HAP-1 (cell line): ENCODE data around the gene PTPN1.

ENCODE experiments used
- DNase-seq, 2 experiments: peaks; one replicate each; pipeline ENCODE4 v3.0.0-alpha.2; 2016 to 2020; ENCODE audit warnings: low spot score in 2 of 2
- H3K27me3 ChIP-seq: fragments of 250-450 bp; sonication (Bioruptor Pico); 2 replicates; pipeline ENCODE4 v1.5.1; 2020; ENCODE audit warnings: low read depth, mild to moderate bottlenecking, moderate library complexity
- H3K36me3 ChIP-seq: fragments of 250-450 bp; sonication (Bioruptor Pico); replicated peaks from 2 replicates; pipeline ENCODE4 v1.5.1; 2020; ENCODE audit warnings: mild to moderate bottlenecking
- H3K4me1 ChIP-seq: fragments of 250-450 bp; sonication (Bioruptor Pico); 2 replicates; pipeline ENCODE4 v1.5.1; 2020; ENCODE audit warnings: mild to moderate bottlenecking
- H3K4me3 ChIP-seq: fragments of 250-450 bp; sonication (Bioruptor Pico); 2 replicates; pipeline ENCODE4 v1.5.1; 2020; ENCODE audit warnings: mild to moderate bottlenecking, moderate library complexity
- H3K9me3 ChIP-seq: fragments of 250-450 bp; sonication (Bioruptor Pico); 2 replicates; pipeline ENCODE4 v1.5.1; 2020; ENCODE audit warnings: mild to moderate bottlenecking, moderate library complexity
- in situ Hi-C: fragments of 300-500 bp; cut with MboI; formaldehyde crosslinking; loops from 3 replicates; pipeline ENCODE4 v1.14.3; 2020; ENCODE audit warnings: low sequenced_read_pairs, inconsistent platforms, mixed read lengths

PTPN1 gene

DNA sequence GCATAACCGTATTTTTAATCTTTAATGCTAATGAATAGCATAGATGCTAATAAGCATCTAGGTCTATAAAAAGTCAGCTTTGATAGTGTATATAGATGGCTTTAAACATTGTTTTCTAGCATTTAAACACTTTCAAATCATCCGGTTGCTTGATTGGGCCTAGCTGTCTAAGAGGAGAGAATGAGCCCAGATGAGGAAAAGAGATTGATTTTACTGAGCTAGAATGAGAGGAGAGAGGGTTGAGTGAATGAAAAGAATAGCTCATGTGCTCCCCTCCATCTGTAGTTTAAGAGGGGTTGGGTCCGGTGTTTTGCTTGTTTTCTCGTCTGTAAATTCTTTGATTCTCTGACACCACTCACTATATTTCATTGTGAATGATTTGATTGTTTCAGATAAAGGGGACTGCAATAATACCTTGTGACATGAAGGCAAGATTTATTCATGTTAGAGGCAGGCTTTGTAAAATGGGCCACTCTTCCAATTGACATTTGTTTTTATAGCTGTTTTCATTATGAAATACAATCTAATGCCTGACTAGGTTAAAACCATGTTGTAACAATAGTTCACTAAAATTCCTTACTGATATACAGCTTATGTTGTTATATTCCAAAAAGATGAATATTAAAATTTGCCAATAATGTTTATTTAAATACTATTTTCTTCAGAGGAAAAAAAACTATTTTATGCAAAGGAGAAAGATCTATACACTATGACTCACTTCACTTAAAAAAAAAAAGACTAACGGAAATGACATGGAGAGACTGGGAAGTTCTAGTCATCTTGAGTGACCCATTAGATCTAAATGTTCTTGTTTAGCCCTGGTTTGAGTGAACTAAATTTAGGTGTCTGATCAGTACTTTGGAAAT, 3.2 kb downstream of the PTPN1 start:
- H3K27me3 ChIP-seq = no peaks in the 10 kb centered on the region
- no peaks in the 10 kb centered on the region for H3K36me3 ChIP-seq
- no peak overlapping the region for H3K4me3 ChIP-seq
- peak; percentile 46 to 82 for DNase-seq
- peaks cover 68% of the 10 kb centered on the region for H3K4me1 ChIP-seq
- in situ Hi-C loops = no loop called here
- H3K9me3 ChIP-seq = no peaks in the 10 kb centered on the region

DNA sequence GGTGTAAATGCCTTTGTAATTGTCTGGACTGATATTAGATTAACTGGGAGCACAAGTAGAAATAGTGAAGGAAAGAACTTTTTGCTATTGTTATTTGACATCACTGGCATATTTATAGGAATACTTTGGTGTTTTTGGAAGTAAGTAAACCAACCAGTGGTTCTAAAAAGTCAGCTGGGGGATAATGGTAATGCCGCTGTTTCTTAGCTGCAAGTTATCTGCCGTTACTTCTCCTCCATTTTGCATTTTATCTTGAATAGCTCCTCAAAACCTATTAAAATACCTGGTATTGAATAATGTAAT, 3.8 kb downstream of the PTPN1 start:
- H3K27me3 ChIP-seq = no peaks in the 10 kb centered on the region
- no peaks in the 10 kb centered on the region for H3K9me3 ChIP-seq
- in situ Hi-C loops = no loop called here
- peaks cover 62% of the 10 kb centered on the region for H3K4me1 ChIP-seq
- no peaks in the 10 kb centered on the region for H3K36me3 ChIP-seq
- no peak for DNase-seq
- no peak overlapping the region for H3K4me3 ChIP-seq

DNA sequence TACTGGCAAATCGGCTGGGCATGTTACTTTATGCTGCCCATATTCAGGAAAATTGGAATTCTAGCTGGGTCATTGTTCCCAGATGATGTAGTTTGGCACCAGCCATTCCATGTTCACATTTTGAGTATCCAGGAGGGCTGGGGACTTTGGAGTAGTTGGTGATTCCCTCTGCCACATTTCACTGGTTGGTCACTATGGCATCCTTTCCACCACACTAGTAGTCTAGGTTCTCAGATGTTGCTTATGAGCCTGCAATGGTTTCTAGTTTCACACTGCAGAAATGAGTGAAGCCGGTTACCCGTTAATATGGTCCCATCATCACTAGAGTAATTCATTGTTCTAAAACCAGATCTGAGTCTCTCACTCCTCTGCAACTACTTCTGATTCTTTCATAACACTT, 4.6 kb downstream of the PTPN1 start:
- Histone ChIP-seq H3K4me1 (peaks cover 55% of the 10 kb centered on the region), H3K27me3 (no peaks in the 10 kb centered on the region), H3K36me3 (no peaks in the 10 kb centered on the region), H3K9me3 (no peaks in the 10 kb centered on the region), H3K4me3 (no peak overlapping the region)
- in situ Hi-C loops = no loop called here
- no peak for DNase-seq

DNA sequence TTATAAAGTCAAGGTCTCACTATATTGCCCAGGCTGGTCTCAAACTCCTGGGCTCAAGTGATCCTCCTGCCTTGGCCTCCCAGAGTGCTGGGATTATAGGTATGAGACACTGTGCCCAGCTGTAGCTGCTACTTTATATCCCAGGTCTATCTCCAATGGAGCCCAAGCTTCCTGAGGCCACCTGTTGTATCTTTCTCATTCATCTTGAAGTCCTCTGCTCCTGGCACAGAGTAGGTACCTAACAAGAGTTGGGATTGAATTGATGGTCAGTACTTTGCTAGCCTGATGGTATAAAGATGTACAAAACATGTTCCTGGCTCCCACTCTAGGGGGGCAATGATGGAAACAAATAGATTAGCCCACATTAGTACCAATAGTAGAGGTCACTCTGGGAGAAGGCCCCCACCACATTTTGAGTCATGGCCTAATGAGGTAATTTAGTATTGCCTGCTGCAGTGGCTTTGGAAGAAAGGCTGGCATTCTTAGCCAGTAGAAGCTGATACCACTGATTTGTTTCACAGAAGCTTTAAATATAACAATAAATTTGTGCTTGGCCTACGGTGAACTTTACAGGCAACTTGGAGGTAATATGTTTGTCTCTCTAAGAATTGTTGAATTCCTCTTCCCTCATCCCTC, 5.4 kb downstream of the PTPN1 start:
- no peak overlapping the region for H3K4me3 ChIP-seq
- H3K36me3 ChIP-seq = no peaks in the 10 kb centered on the region
- no peaks in the 10 kb centered on the region for H3K9me3 ChIP-seq
- in situ Hi-C loops = no loop called here
- DNase-seq = no peak
- peaks cover 56% of the 10 kb centered on the region for H3K4me1 ChIP-seq
- H3K27me3 ChIP-seq = no peaks in the 10 kb centered on the region

DNA sequence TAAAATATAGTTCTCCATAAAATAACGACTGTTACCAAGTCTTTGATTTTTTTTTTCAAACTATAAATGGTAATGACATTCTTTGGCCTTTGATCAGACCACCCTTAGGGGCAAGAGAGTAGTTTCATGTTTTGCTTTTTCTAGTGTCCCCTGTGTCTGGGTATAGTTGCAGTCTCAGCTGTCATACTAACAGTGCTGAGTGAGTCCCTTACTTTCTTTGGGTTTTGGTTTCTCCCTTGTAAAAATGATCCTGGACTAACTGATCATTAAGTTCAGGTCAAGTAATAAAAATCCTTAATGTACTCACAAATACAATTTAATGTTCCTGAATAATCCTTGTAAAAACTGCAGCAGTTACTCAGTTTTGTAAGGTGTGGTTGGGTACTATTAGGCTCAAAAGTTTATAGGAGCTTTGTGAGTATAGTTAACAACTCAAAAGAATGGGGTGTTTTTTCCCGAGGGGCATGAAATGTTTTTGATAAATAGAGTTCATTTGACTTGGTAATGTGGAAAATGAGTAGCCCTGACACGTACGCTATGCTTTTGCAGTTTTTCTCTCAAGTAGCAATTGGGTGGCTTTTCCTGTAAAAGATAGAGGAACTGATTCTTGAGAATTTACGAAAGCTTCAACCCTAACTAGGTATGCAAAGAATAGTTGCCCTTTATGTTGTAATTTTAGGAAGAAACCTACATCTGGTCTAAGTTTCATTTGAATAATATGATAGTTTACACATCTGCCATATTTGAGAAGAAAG, 6.2 kb downstream of the PTPN1 start:
- no peak overlapping the region for H3K4me3 ChIP-seq
- H3K4me1 ChIP-seq = peaks cover 60% of the 10 kb centered on the region
- in situ Hi-C loops = no loop called here
- DNase-seq = peak; percentile 38 to 84
- no peaks in the 10 kb centered on the region for H3K36me3 ChIP-seq
- H3K27me3 ChIP-seq = no peaks in the 10 kb centered on the region
- no peaks in the 10 kb centered on the region for H3K9me3 ChIP-seq

DNA sequence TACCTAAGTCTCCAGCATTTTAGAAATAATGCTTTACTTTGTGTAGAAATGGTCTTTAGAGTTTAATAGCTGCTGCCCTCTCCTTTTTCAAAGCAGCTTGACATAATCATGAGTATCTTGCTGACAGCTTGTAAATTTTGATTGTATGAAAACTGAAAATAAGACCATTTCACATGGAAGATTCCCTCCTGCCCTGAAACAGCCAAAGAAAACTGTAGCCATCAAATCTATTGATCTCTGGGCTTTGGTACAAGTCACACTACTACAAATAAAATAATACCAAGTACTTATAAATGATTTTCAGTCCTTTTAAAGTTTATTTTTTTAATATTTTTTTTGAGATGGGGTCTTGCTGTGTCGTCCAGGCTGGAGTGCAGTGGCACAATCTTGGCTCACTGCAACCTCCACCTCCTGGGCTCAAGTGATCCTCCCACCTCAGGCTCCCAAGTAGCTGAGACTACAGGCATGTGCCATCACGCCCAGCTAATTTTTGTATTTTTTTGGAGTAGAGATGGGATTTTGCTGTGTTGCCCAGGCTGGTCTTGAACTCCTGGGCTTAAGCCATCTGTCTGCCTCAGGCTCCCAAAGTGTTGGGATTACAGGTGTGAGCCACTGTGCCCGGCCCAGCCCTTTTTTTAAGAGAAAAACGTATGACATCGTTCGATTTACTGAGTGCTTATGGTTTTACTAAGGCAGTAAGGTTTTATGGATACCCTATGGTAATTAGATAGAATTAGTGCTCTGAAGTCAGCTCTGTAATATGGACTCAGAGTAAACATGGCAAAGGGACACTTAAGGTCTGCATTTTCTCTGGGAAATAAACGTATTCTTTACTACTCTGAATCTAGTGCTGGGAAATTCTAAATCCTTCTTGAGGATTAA, 7.0 kb downstream of the PTPN1 start:
- in situ Hi-C loops = no loop called here
- H3K9me3 ChIP-seq = no peaks in the 10 kb centered on the region
- no peaks in the 10 kb centered on the region for H3K36me3 ChIP-seq
- no peaks in the 10 kb centered on the region for H3K27me3 ChIP-seq
- DNase-seq = no peak
- H3K4me3 ChIP-seq = no peak overlapping the region
- peaks cover 58% of the 10 kb centered on the region for H3K4me1 ChIP-seq

DNA sequence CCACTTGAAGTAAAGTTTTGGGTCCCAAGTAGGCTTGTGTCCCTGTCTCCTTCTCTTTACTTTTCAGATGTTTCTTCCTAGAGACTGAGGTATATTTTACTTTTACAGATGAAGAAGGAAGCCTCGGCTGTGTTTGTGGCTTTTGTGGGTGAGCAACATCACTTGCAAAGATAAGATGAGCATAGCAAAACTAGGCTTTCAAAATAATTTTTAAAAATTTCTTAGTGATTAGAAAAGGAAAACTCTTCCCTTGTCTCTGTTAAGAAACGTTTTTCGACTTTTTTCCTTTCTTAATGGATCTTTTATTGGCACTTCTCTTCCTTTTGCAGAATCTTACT, 7.6 kb downstream of the PTPN1 start:
- in situ Hi-C loops = no loop called here
- DNase-seq = no peak
- no peaks in the 10 kb centered on the region for H3K36me3 ChIP-seq
- no peaks in the 10 kb centered on the region for H3K9me3 ChIP-seq
- no peak overlapping the region for H3K4me3 ChIP-seq
- no peaks in the 10 kb centered on the region for H3K27me3 ChIP-seq
- peaks cover 52% of the 10 kb centered on the region for H3K4me1 ChIP-seq

DNA sequence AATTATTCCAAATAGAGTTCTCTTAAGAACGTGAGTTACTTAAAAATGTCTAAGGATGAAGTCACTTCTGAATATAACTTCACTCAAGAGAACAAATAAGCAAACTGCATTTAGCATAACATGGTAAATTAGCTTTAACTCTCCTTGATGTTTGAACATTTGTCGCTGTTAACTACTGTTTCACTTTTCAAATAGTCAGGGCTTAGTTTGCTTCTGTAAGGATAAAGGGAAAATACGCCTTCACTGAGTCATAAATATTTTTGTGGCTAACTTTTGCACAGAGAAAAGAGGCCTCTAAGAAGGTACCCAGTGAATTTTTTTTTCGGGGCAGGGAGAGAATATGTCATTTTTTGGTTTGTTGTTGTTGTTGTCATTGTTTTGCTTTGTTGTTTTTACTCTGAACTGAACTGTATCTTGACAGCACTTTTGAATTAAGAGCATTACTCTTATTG, 8.1 kb downstream of the PTPN1 start:
- DNase-seq = no peak
- in situ Hi-C loops = no loop called here
- Histone ChIP-seq H3K27me3 (no peaks in the 10 kb centered on the region), H3K4me3 (no peak overlapping the region), H3K36me3 (no peaks in the 10 kb centered on the region), H3K4me1 (peaks cover 46% of the 10 kb centered on the region), H3K9me3 (no peaks in the 10 kb centered on the region)

DNA sequence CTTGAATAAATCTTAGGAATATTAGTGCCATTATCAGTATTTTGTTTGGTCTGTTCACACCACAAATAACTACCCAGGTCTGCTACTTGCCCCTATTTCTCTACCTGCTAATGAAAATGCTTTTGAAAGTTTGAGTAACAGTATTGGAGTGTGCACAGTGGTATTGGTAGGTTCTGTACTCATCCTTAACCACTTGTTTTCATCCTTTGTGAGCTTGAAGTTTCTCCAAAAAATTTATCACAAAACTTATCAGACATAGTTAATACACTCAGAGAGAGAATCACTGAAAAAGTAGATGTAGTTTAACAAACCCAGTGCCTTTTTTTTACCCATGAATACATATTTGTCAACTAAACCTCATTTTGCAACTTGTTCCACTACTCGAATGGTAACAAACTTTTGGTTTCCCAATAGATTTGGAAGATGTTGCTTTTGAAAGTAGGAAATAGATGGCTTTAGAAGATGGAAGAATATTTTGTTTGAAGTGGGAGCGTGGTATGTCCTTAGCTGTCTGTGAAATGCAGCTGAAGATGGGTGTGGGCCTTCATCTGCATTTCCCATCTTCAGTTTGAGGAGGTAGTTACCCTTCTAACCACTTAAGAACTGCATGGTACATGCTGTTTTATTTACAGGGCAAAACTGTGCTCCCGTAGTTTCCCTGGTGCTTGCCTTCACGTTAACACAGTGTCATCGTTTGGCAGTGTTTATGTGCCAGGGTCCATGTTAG, 9.0 kb downstream of the PTPN1 start:
- DNase-seq = no peak
- Histone ChIP-seq H3K4me3 (no peak overlapping the region), H3K36me3 (no peaks in the 10 kb centered on the region), H3K9me3 (no peaks in the 10 kb centered on the region), H3K4me1 (peaks cover 37% of the 10 kb centered on the region), H3K27me3 (no peaks in the 10 kb centered on the region)
- in situ Hi-C loops = no loop called here

DNA sequence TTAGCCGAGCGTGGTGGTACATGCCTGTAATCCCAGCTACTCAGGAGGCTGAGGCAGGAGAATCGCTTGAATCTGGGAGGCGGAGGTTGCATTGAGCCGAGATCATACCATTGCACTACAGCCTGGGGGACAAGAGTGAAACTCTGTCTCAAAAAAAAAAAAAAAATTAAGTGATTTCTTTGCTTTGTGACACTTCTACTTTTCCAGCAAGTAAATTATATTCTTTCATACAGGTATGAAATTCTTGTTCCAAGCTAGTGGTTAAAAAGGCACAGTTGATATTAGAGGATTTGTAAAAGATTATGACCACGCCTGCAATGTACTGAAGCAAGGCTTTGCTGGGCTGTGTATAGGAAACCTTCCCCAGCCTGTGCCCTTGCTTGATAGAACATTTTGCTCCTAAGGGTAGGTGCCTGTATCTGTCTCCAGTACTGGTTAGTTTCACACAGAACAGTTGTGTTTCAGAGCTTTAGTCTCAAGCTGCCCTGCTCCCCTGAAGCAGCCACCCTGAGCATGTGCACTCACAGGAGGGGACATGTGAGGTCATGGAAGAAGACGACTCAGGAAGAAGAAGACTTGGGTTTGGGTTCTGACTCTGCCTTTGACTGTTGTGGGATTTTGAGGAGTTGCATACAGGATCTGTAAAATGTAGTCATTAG, 10.2 kb downstream of the PTPN1 start:
- Histone ChIP-seq H3K9me3 (no peaks in the 10 kb centered on the region), H3K4me1 (peaks cover 36% of the 10 kb centered on the region), H3K36me3 (no peaks in the 10 kb centered on the region), H3K27me3 (no peaks in the 10 kb centered on the region), H3K4me3 (no peak overlapping the region)
- in situ Hi-C loops = no loop called here
- DNase-seq = no peak

DNA sequence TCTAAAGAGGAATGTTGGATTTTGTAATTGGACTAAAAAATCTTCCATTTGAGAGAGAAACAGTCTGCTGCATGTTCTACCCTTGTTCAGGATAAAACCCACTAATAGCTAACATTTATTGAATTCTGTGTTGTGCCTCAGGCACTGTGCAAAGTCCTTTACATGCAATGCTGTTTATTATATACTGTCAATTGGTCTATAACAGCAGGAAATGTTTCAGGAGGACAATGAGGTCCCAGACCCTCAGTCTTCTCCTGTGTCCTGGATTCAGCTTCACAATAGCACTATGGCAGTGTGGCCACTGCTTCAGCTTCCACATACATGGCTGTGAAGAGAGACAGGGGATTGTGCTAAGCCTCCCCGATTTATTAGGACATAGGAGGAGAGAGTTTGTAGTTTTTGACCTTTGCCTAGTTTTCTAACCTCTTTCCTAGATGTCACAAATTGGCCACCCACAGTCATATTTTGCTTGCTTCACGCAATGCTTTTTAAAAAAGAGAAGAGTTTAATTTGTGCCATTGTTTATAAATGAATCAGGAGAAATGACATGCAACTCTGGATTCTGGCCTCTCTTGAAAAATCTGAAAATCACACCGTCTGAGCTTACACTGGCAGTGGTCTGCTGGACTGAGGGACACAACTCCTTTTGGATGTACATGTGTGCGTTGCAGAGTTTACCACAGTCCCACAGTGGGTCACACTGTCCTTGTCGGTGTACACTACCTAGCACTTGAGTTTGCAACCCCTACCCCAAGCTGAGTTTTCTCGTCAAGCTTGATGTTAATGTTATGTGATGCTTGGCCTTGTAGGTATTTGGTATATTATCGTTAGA, 11.3 kb downstream of the PTPN1 start:
- Histone ChIP-seq H3K27me3 (no peaks in the 10 kb centered on the region), H3K4me1 (peaks cover 26% of the 10 kb centered on the region), H3K36me3 (no peaks in the 10 kb centered on the region), H3K9me3 (no peaks in the 10 kb centered on the region), H3K4me3 (no peak overlapping the region)
- in situ Hi-C loops = no loop called here
- peak; percentile 67 to 73 for DNase-seq

DNA sequence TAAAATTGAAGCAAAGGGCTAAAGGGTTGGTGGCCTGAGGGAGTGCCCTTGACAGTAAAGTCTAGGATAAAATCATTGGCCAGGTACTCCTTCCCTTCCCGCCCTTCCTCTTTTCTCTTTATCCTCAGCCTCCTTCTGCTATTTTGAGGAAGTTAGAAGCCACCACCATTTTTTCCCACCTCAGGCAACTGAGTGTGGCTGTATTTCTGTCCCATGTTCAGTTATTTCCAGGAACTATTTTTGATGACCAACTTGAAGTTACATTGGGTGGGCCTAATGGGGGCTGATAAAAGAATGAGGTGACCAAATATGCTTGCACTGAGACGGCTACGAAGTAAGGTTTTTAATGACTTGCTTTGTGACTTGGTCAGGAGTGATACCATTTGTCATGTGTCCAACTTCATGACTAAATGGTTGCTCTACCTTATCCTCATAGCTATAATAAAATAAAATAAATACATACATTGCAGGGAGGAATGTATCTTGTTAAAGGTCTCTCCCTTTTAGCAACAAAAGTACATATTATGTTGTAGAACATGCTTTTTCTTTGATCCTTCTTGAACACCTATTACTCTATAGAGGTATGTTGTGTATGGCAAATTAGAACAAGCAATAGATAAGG, 12.0 kb downstream of the PTPN1 start:
- in situ Hi-C loops = no loop called here
- DNase-seq = no peak
- Histone ChIP-seq H3K36me3 (no peaks in the 10 kb centered on the region), H3K4me1 (peaks cover 19% of the 10 kb centered on the region), H3K27me3 (no peaks in the 10 kb centered on the region), H3K4me3 (no peak overlapping the region), H3K9me3 (no peaks in the 10 kb centered on the region)
